Lung microvascular endothelial cell (primary cell): Measurements from ENCODE around the gene TELO2. TPM values are rescaled to one million over a fixed set of nuclear protein-coding genes. Genes with fewer than 3 reads are reported as not detected.
"Not testable (repeated sequence)": the region's sequence is repeated elsewhere in the genome, so short reads cannot be mapped to it uniquely, and the experiment has no call there.

Experiments used
- DNase-seq, 2 donors: peaks; one replicate each; pipeline versions ENCODE4 v3.0.0 to v3.0.0-alpha.2; 2010; ENCODE audit warnings: low read depth in 2 of 2
- total RNA-seq: library from RNA; depleted of rRNA; stranded (reverse); fragments of >200 nt; gene quantifications from 2 replicates; pipeline ENCODE4 v1.2.1, GENCODE V29; 2014

TELO2 gene
- total RNA-seq, 1 donor from 2014 or later, result 17.9 TPM

- no peak for DNase-seq
These were observed 35.5 kb upstream of the TELO2 start for GRCh38 chr16:1457489-1458245.

GRCh38 chr16:1458336-1458976 is 34.7 kb upstream of the TELO2 start:
- no peak for DNase-seq

GRCh38 chr16:1458977-1459341 is 34.2 kb upstream of the TELO2 start:
- DNase-seq, result no peak

- no peak for DNase-seq
These were observed 33.2 kb upstream of the TELO2 start for GRCh38 chr16:1459967-1460366.

GRCh38 chr16:1460602-1461138 is 32.5 kb upstream of the TELO2 start:
- DNase-seq, result no peak

- no peak for DNase-seq
These were observed 32.0 kb upstream of the TELO2 start for GRCh38 chr16:1461146-1461545.

DNA sequence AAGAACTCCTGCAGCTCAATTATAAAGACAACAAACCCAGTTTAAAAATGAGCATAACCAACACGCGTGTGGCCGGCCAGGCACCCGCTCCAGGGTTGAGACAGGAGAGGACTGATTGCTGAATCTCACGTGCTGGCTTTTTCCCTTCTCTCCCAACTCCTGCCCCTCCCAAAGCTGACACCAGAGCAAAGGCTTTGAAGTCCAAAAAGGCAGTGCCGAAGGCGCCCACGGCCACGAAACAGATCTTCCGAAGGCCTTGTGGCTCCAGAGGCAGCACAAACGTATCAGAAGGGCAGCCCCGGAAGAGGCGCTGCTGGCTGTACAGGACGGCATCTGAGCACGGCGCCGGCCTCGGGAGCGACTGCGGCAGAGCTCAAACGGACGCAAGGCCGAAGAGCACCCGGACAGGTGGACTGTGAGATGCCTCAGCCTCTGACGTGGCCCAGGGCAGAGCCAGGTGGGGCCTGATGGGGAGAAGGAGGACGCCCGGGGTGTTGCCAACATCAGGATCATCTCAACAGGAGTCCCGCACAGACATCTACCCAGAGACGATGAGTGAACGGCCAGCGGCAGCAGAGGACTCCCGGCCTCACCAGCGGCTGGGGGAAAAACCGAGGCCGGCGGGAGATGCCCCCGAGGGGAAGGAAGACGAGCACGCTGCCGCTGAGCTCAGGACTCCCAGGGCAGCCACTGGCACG is 28.8 kb upstream of the TELO2 start:
- DNase-seq, result no peak

DNA sequence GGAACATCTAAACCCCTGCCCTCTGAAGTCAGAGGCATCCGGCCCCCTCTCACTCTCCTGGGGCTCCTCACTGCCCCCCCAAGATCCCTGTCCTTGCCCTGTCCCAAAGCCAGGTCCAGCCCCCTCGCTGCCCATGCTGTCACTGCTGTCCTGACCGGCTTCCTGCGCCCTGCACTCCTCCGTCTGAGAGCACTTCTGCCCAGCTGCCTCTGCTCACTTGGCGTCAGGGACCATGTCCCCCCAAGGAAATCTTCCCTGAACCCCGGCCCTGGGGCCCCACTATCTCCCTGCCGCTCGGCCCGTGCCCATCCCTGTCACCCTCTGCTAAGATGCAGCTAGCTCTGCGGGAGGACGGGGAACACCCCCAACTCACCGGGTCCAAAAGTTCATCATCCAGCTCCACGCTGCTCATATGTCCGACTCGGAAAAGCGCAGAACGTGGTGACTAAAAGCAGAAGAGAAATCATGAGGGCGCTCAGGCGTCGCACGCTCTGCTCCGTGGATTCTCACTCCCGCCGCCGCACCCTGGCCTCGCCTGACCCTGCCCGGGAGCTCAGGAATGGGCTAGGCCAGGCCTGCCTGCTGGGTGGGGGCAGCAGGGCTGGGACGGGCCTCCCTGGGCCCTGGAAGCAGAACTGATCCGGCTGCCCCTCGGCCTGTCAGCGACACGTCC is 28.1 kb upstream of the TELO2 start:
- no peak for DNase-seq

DNA sequence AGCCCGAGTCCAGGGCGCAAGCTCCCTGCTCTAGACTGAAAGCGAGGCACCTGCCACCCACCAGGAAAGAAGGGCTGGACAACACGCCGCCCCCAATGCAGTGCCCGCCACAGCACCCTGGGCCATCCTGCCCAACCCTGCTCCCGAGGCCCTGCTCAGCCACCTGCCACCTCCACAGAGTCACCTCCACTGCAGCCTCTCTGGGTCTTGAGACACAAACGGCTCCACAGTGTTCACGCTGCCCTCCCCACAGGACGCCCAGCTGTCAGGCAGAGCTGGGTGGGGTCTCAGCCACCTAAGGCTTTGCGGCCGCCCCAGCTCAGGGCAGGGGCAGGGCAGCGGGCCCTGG is 27.6 kb upstream of the TELO2 start:
- no peak for DNase-seq

GRCh38 chr16:1466054-1466453 is 27.1 kb upstream of the TELO2 start:
- DNase-seq, result no peak

- no peak for DNase-seq
These were observed 26.1 kb upstream of the TELO2 start for GRCh38 chr16:1466968-1467521.

GRCh38 chr16:1468426-1468810 is 24.7 kb upstream of the TELO2 start:
- DNase-seq, result no peak

- not testable (repeated sequence) for DNase-seq
These were observed 24.0 kb upstream of the TELO2 start for GRCh38 chr16:1469141-1469540.

DNA sequence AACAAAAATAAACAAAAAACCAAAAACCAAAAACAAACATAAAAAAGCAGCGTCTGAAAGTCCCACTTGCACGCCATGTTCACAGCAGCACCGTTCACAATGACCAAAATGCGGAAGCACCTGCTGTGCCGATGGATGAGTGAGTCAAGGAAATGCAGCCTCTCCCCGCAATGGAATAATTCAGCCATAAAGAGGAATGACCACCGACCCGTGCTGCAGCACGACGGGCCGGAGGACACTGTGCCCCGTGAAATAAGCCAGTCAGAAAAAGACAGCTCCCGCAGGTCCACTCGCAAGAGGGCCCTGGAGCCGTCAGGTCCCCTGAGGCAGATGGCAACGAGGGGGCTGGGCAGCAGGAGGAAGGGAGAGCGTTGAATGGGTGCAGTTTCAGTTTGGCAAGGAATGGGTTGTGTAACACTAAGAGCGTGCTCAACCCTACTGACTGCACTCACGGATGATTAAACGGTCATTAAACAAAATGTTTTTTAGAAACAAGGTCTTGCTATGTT is 23.4 kb upstream of the TELO2 start:
- peak in 1 of 2 donors; percentile 68 for DNase-seq

GRCh38 chr16:1470481-1471251 is 22.5 kb upstream of the TELO2 start:
- peak in 1 of 2 donors; percentile 39 for DNase-seq

DNA sequence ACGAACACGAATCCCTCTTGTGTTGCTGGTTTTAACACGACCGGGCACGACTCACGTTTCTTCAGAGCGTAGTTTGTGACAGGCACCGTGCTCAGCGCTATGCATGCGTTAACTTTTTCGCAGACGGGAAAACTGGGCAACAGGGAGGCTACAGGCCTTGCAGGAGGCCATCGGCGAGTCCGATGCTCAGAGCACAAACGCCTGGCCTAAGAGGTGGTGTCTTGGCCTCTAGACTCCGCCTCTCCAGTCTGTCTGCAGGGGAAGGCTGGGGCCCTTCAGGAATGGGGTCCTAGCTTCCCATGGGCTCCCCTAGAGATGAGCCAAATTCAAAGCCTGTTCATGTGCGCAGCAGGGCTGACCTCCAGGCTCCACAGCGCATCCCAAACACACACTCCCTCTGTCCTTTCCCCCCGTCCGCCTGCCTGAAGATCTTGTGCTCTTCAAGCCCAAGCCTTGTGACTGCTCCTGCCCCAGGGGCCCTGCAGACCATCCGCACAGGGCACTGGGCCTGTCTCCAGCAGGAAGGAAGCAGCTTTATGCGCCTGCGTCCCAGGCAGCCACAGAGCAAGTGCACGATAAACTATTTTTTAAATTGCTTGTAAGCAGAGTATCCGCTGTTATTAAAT is 21.5 kb upstream of the TELO2 start:
- peak in 1 of 2 donors; percentile 55 for DNase-seq

GRCh38 chr16:1472974-1473373 is 20.2 kb upstream of the TELO2 start:
- no peak for DNase-seq

DNA sequence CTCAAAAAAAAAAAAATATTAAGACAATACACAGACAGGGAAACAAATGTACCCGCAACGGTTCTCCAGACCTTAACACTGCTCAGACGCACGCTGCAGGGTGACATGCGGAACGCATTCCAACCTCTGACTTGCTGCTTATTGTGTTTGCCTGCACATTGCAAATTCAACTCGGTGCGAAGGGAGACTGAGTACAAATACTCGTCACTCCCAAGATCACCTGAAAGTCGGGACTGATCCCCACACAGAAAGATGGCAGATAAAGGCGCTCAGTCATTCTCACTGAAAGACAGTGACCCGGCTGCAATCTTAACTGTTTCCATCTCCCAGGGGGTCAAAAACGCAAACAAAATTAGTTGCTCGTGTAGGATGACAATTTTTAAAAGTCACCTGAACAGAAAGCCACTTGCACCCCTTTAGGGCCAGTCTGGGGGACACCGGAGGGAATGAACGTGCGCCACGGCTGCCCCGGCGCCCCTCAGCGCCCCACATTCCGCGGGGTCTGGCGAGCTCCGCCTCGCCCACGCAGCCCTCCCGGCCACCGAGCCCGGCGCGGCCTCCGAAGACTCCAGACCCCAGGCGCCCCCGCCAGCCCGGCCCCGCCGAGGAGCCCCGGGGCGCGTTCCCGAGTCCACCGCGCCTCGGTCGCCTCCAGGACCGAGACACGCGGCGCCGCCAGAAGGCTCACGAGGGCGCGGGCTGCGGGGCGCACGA is 18.9 kb upstream of the TELO2 start:
- peak; percentile 8 to 30 for DNase-seq

GRCh38 chr16:1474796-1475551 is 18.2 kb upstream of the TELO2 start, which contains the start of gene CLCN7:
Gene CLCN7 (minus strand): TSS chr16:1475028. CDS start chr16:1474974, 54 bp downstream.
- peak; percentile 92 to 95 for DNase-seq
